GM12891 (cell line): ENCODE data around the gene ACY1.
A peak's percentile ranks its signal among the peaks of the same experiment; 100 is the strongest.

Source experiments
- DNase-seq: peaks from one replicate; pipeline ENCODE4 v3.0.0; 2011; ENCODE audit warnings: low spot score; ENCODE audit not compliant: insufficient read length
- FAIRE-seq: peaks from 2 replicates; lab custom pipeline; 2011; peaks lifted over from hg19 to GRCh38; lab: Jason Lieb, UNC
- PAX5 ChIP-seq: IDR thresholded peaks from 2 replicates; pipeline ENCODE4 v1.6.1; 2011; ENCODE audit warnings: low read length, moderate library complexity, mild to moderate bottlenecking; ENCODE audit not compliant: insufficient read depth, severe bottlenecking
- POLR2A ChIP-seq: IDR thresholded peaks from 2 replicates; pipeline ENCODE4 v1.6.1; 2011; ENCODE audit warnings: low read depth, low read length, control low read depth
- POLR2AphosphoS5 ChIP-seq: IDR thresholded peaks from 2 replicates; pipeline ENCODE4 v1.6.1; 2011; ENCODE audit warnings: low read depth, low read length, control low read depth
- POU2F2 ChIP-seq: IDR thresholded peaks from 2 replicates; pipeline ENCODE4 v1.6.1; 2011; ENCODE audit warnings: low read depth, mild to moderate bottlenecking, control low read depth, low read length, moderate library complexity
- SPI1 ChIP-seq: IDR thresholded peaks from 2 replicates; pipeline ENCODE4 v1.6.1; 2011; ENCODE audit warnings: low read depth, low read length, control low read depth
- TAF1 ChIP-seq: IDR thresholded peaks from 2 replicates; pipeline ENCODE4 v1.6.1; 2011; ENCODE audit warnings: low read depth, low read length, control low read depth

Gene ACY1

DNA sequence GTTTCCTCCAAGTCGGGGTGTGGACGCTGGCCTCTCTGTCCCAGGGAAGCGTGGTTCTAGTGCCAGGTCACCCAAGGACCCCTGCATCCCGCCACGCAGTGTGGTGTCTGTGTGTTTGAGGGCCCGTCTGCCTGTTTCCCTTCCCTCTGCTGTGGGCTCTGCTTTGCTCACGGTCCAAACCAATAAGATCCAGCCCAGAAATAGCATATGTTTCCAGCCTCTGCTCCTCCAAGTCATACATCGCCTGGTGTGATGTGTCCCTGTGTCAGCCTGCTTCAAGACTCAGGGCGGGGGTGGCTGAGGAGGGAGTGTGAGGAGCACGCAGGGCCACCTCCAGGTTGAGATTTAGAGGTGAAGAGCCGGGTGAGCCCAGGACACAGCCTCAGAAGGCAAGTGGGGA lies 34.3 kb downstream of the ACY1 start:
- FAIRE-seq (no peak), DNase-seq (no peak)
- TF ChIP-seq SPI1: no peak
- no peak for TF ChIP-seq TAF1
- no peak for TF ChIP-seq PAX5
- no peak for TF ChIP-seq POU2F2
- TF ChIP-seq POLR2AphosphoS5: no peak
- no peak for TF ChIP-seq POLR2A

DNA sequence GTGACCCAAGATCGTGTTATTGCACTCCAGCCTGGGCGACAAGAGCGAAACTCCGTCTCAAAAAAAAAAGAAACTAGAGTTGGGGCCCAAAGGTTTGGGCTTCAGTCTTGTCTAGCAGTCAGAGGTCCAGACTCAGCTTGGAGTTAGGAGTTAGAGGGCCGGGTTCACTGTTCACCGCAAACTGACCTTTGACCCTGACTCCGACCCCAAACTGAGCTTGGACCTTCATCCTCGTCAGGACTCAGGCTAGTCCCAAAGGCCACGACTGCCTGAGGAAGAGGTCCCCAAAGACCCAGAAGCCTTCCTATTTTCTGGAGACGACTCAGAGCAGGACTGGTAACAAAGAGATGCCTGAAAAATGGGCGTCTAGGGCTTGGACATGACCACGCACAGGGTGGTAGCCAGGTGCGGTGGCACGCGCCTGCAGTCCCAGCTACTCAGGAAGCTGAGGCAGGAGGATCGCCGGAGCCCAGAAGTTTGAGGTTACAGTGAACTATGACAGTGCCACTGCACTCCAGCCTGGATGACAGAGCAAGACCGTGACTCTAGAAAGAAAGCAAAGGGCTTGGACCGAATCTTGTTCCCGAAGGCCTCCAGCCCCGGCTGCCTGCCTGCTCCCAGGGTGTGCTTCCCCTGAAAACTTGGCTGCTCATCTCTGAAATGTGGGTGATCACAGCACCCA lies 35.1 kb downstream of the ACY1 start:
- FAIRE-seq: no peak
- TF ChIP-seq POLR2A: no peak
- TF ChIP-seq POLR2AphosphoS5: no peak
- TF ChIP-seq POU2F2: no peak
- no peak for TF ChIP-seq PAX5
- no peak for TF ChIP-seq SPI1
- no peak for TF ChIP-seq TAF1
- no peak for DNase-seq

DNA sequence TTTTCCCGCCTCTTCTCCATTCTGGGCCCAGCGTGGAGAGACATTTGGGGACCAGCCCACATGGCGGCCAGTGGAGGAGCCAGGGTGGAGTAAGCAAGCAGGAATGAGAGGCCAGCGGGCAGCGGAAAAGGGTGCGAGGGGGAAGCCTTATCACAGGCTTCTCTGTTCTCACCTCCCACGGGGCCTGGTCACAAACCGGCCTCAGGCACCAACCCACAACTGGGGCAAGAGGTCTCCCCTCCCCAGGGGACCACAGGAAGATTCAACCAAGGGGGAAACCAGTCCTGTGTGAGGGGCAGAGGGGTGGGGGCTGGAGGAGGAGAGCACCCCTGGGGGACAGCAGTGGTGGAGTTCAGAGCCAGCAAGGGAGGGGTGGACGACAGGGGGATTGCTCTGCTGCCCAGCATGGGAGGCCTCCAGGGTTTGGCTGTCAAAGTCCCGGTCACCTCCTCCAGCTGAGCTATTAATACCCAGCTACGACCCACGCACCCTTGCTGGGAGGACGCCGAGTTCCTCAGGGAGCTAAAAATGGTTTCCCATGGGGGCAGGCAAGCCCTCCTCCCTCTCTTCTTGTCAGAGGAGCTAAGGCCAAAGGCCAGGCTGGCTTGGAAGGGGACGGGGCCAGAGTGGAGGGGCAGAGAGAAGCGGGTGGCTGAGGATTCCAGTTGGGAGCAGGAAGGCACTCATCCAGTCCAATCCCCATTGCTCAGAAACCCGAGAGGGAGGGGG lies 36.2 kb downstream of the ACY1 start:
- DNase-seq: no peak
- TF ChIP-seq PAX5 (no peak), POLR2A (no peak)
- FAIRE-seq: no peak

DNA sequence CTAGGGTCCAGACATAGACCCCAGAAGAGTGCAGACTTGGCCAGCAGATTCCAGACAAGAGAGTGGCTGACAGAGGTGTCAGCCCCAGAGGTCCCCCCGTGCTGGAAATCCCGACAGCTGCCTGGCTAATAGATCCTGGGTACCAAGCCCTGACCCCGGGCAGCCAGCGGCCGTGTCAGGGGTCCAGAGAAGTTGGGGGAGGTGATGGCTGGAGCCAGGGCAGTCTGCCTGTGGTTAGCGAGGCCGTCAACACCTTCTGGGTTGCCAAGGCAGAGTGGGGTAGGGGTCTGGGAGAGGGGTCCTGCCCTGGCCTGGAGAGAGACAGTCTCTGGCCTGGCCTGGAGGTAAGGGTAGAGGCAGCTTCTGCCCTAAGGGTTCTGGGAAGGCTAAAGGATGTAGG lies 37.5 kb downstream of the ACY1 start:
- FAIRE-seq (no peak), DNase-seq (no peak)
- TF ChIP-seq SPI1: no peak
- no peak for TF ChIP-seq POU2F2
- no peak for TF ChIP-seq POLR2A
- no peak for TF ChIP-seq TAF1

DNA sequence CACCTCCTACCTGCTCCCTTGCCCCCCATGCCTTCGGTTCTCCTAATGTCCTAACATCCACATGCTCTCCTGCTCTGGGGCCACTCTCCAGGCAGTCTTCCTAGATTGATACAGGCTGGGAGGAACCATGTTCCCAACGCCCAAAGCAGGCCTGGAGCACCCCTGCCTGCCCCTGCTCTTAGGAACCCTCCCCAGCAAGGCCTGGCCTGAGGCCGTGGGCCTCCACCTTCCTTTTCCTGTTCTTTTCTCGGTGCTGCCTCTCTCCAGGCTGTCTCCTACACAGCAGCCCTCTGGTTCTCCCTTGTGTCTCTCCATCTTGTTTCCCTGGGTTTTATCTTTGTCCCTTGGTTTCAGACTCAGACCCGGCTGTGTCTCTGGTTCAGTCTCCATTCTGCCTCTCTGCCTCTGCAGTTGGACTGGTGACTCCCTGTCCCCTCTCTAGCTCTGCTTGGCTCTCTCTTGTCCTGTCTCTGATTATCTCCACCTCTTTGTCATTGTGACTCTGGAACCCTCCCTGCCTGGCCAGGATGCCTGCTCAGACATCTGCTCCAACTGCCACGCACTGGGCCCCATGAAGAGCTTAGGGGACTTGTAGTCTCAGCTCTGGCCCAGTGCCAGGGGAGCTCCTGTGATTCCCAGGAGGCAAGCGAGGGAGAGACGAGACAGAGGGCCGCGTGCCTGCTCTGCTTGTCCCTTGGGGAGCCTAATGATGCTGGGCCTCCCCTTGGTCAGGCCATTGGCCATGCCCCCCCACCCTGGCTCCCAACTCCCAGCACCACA lies 38.3 kb downstream of the ACY1 start:
- FAIRE-seq (no peak), DNase-seq (no peak)
- TF ChIP-seq TAF1 (no peak), POLR2AphosphoS5 (no peak), SPI1 (no peak), PAX5 (no peak), POU2F2 (no peak), POLR2A (no peak)

GRCh38 chr3:52022323-52023100 lies 39.2 kb downstream of the ACY1 start:
- FAIRE-seq: no peak
- no peak for DNase-seq
- TF ChIP-seq TAF1 (no peak), PAX5 (no peak), POLR2AphosphoS5 (no peak), POU2F2 (no peak), POLR2A (no peak), SPI1 (no peak)

GRCh38 chr3:52023101-52023770 lies 39.9 kb downstream of the ACY1 start:
- TF ChIP-seq POU2F2: no peak
- TF ChIP-seq TAF1: no peak
- no peak for TF ChIP-seq POLR2AphosphoS5
- TF ChIP-seq SPI1: no peak
- no peak for TF ChIP-seq POLR2A
- no peak for TF ChIP-seq PAX5
- FAIRE-seq (peak; percentile 65), DNase-seq (no peak)

DNA sequence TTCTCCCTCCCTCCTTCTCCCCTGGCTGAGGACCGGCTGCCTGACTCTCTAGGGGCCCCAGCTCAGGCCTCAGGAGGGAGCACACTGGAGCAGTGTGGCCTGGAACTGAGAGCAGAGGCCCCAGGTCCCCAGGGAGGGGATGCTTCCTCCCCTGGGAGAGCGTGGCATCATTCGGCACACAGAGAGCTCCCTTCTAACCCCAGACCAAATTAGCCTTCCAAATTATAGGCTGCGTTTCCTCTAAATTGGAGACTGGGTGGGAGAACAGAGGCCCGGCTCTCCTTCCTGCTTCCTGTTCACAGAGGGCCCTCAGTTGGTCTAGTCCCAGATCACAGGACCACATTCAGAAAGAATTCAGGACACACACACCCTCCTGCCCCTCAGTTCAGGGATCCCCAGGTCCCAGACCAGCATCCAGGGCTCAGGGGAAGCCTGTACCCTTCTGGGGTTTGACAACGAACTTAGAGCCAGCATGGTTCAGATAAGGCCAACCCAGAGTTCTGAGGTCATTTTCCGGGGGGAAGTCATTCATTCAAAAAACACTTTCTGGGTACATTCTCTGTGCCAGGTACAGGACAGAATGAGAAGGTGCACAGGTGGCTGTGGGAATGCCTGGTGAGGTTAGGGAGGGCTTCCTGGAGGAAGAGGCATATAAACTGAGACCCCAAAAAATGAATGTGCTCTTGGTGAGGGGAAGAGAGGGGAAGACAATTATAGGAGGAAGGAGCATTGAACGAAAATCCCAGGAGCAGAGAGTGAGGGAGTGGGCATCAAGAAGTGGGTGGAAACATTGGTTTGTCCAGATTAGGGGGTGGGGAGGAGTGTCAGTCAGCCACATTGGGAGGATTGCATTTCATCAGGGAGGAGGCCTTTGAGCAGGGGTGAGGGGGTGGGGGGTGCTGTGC lies 40.8 kb downstream of the ACY1 start:
- TF ChIP-seq PAX5 (no peak), TAF1 (no peak), POU2F2 (no peak), POLR2AphosphoS5 (no peak), POLR2A (no peak), SPI1 (no peak)
- peak; percentile 59 for DNase-seq
- no peak for FAIRE-seq

GRCh38 chr3:52024765-52025452 lies 41.6 kb downstream of the ACY1 start:
- FAIRE-seq: peak; percentile 72
- no peak for TF ChIP-seq POLR2AphosphoS5
- DNase-seq: no peak
